Epidermal melanocyte (primary cell): ENCODE data around the gene NRP2.

Source experiments
- DNase-seq: peaks from one replicate; pipeline ENCODE4 v3.0.0; 2011; ENCODE audit warnings: low spot score; ENCODE audit not compliant: insufficient read length

Gene NRP2

GRCh38 chr2:205728366-205728765, 46.1 kb downstream of the NRP2 start:
- no peak for DNase-seq

GRCh38 chr2:205730191-205730590, 47.9 kb downstream of the NRP2 start:
- DNase-seq: no peak

GRCh38 chr2:205730701-205731582, 48.6 kb downstream of the NRP2 start:
- no peak for DNase-seq

GRCh38 chr2:205731583-205731981, 49.3 kb downstream of the NRP2 start:
- no peak for DNase-seq

- no peak for DNase-seq
Measured at GRCh38 chr2:205732314-205732713, 50.0 kb downstream of the NRP2 start.

- DNase-seq: no peak
Measured at GRCh38 chr2:205733082-205733481, 50.8 kb downstream of the NRP2 start.

- no peak for DNase-seq
Measured at GRCh38 chr2:205733648-205734047, 51.3 kb downstream of the NRP2 start.

GRCh38 chr2:205734436-205735037, 52.2 kb downstream of the NRP2 start:
- no peak for DNase-seq

- no peak for DNase-seq
Measured at GRCh38 chr2:205738117-205738968, 56.0 kb downstream of the NRP2 start.

GRCh38 chr2:205739620-205740019, 57.3 kb downstream of the NRP2 start:
- no peak for DNase-seq

- DNase-seq: no peak
Measured at GRCh38 chr2:205740381-205740780, 58.1 kb downstream of the NRP2 start.

- no peak for DNase-seq
Measured at GRCh38 chr2:205741256-205741978, 59.1 kb downstream of the NRP2 start.

GRCh38 chr2:205743137-205743536, 60.8 kb downstream of the NRP2 start:
- DNase-seq: no peak

- DNase-seq: no peak
Measured at GRCh38 chr2:205744074-205744591, 61.8 kb downstream of the NRP2 start.

GRCh38 chr2:205745661-205746419, 63.5 kb downstream of the NRP2 start:
- DNase-seq: no peak

GRCh38 chr2:205746420-205746785, 64.1 kb downstream of the NRP2 start:
- no peak for DNase-seq

GRCh38 chr2:205747829-205748386, 65.6 kb downstream of the NRP2 start:
- no peak for DNase-seq

GRCh38 chr2:205748639-205749038, 66.3 kb downstream of the NRP2 start:
- DNase-seq: no peak

- DNase-seq: no peak
Measured at GRCh38 chr2:205749078-205749477, 66.8 kb downstream of the NRP2 start.

- no peak for DNase-seq
Measured at GRCh38 chr2:205750797-205751196, 68.5 kb downstream of the NRP2 start.
